Dendritic cell treated with granulocyte-macrophage colony-stimulating factor and Interleukin-4, amounts not matched to agents 40 ng/mL and 50 ng/mL, for 4 days (primary cell): Measurements from ENCODE around the gene GOLGA8F.
"Not testable (repeated sequence)": the region's sequence is repeated elsewhere in the genome, so short reads cannot be mapped to it uniquely, and the experiment has no call there.

Experiments
- H3K27ac Mint-ChIP-seq: one replicate; pipeline ENCODE4 v1.8.0; 2022; ENCODE audit warnings: mild to moderate bottlenecking, mixed read lengths
- H3K27me3 Mint-ChIP-seq: one replicate; pipeline ENCODE4 v1.8.0; 2022; ENCODE audit warnings: mild to moderate bottlenecking, mixed read lengths
- H3K36me3 Mint-ChIP-seq: one replicate; pipeline ENCODE4 v1.8.0; 2022; ENCODE audit warnings: low read depth, mixed read lengths
- H3K4me1 Mint-ChIP-seq: one replicate; pipeline ENCODE4 v1.8.0; 2022; ENCODE audit warnings: low read depth, mixed read lengths
- H3K4me3 Mint-ChIP-seq: one replicate; pipeline ENCODE4 v1.8.0; 2022; ENCODE audit warnings: mild to moderate bottlenecking, moderate library complexity, mixed read lengths
- H3K9me3 Mint-ChIP-seq: one replicate; pipeline ENCODE4 v1.8.0; 2022; ENCODE audit warnings: mixed read lengths
- intact Hi-C: fragments of 100-400 bp; cut with micrococcal nuclease; formaldehyde crosslinking; loops from one replicate; pipeline ENCODE4 v1.15.0; 2022

The GOLGA8F gene

GRCh38 chr15:28378364-28378763 lies at the start of gene GOLGA8F:
Gene GOLGA8F (plus strand): TSS chr15:28378664. CDS start chr15:28378762, 98 bp downstream.
- H3K36me3 Mint-ChIP-seq, H3K4me3 Mint-ChIP-seq, H3K9me3 Mint-ChIP-seq, H3K27me3 Mint-ChIP-seq, H3K4me1 Mint-ChIP-seq, intact Hi-C loops, H3K27ac Mint-ChIP-seq: not testable (repeated sequence)

GRCh38 chr15:28357984-28358383 lies 20.5 kb upstream of the GOLGA8F start, which contains the start of gene GOLGA6L24:
Gene GOLGA6L24 (minus strand): TSS chr15:28358084. CDS start chr15:28358023, 61 bp downstream.
- H3K4me1 Mint-ChIP-seq, intact Hi-C loops, H3K36me3 Mint-ChIP-seq, H3K27me3 Mint-ChIP-seq, H3K9me3 Mint-ChIP-seq, H3K27ac Mint-ChIP-seq, H3K4me3 Mint-ChIP-seq: not testable (repeated sequence)

- H3K36me3 Mint-ChIP-seq, H3K27ac Mint-ChIP-seq, H3K9me3 Mint-ChIP-seq, intact Hi-C loops, H3K4me3 Mint-ChIP-seq, H3K27me3 Mint-ChIP-seq, H3K4me1 Mint-ChIP-seq: not testable (repeated sequence)
These were observed 13.0 kb upstream of the GOLGA8F start for GRCh38 chr15:28365502-28365901.

GRCh38 chr15:28380053-28380452 lies 1.6 kb downstream of the GOLGA8F start:
- H3K36me3 Mint-ChIP-seq, intact Hi-C loops, H3K27me3 Mint-ChIP-seq, H3K4me3 Mint-ChIP-seq, H3K27ac Mint-ChIP-seq, H3K9me3 Mint-ChIP-seq, H3K4me1 Mint-ChIP-seq: not testable (repeated sequence)

- H3K27me3 Mint-ChIP-seq, H3K27ac Mint-ChIP-seq, intact Hi-C loops, H3K4me3 Mint-ChIP-seq, H3K36me3 Mint-ChIP-seq, H3K4me1 Mint-ChIP-seq, H3K9me3 Mint-ChIP-seq: not testable (repeated sequence)
These were observed 17.6 kb downstream of the GOLGA8F start for GRCh38 chr15:28396022-28396421.

- H3K4me3 Mint-ChIP-seq, H3K27me3 Mint-ChIP-seq, H3K36me3 Mint-ChIP-seq, intact Hi-C loops, H3K27ac Mint-ChIP-seq, H3K4me1 Mint-ChIP-seq, H3K9me3 Mint-ChIP-seq: not testable (repeated sequence)
These were observed 24.4 kb downstream of the GOLGA8F start for GRCh38 chr15:28402774-28403435.

GRCh38 chr15:28420470-28420869 lies 42.0 kb downstream of the GOLGA8F start:
- H3K27me3 Mint-ChIP-seq, result not testable (repeated sequence)

GRCh38 chr15:28435594-28435993 lies 57.1 kb downstream of the GOLGA8F start:
- H3K27me3 Mint-ChIP-seq, intact Hi-C loops, H3K36me3 Mint-ChIP-seq, H3K9me3 Mint-ChIP-seq, H3K4me1 Mint-ChIP-seq, H3K27ac Mint-ChIP-seq, H3K4me3 Mint-ChIP-seq: not testable (repeated sequence)

More at GRCh38 chr15:28420470-28420869, 42.0 kb downstream of the GOLGA8F start:
- H3K4me3 Mint-ChIP-seq, H3K27ac Mint-ChIP-seq, intact Hi-C loops, H3K36me3 Mint-ChIP-seq, H3K9me3 Mint-ChIP-seq, H3K4me1 Mint-ChIP-seq: not testable (repeated sequence)
